ENCODE results near the gene IL17C.

DNA sequence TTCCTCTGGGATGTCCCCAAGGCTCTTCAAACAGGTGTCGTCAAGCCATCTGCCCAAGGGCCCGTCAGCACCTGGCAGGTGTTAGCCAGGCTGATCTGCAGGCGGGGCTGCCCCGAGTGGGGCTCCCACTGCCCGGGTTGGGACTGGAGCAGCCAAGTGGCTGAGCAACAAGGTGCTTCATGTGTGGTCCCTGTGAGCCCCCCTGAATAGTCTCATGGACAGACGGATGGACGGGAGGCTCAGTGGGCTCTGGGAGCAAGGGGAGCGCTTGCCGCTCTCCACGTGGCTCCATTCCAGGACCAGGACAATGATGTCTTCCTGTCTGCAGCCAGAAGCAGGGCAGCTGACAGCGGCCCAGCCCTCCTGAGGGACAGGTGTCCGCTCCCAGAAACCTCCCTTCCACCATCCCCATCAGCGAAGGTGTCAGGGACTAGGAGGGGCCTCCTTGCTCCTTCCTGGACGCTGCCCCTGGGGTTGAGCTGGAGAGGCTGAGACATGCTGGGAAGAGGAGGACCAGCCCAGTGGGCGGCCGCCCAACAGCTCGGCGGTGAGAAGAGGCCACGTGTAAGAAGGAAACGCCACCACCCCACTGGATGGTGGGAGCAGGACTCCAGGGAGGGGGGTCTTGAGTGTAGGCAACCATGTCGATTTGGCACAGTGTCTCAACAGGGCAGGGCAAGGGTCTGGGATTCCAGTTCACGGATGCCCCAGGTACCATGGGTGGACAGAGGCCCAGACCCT lies 38.3 kb downstream of the IL17C start:
- TF ChIP-seq EZH2 (IDR thresholded peaks at IDR 0.05; ENCODE audit: borderline replicate concordance, low read depth, low read length, severe bottlenecking) (no peak), POLR2AphosphoS5 (IDR thresholded peaks at IDR 0.05; ENCODE audit: insufficient read depth, low read depth, low read length) (no peak), GATA2 (IDR thresholded peaks at IDR 0.05; ENCODE audit: insufficient read depth, insufficient read length, low read depth, low read length) (no peak), POLR2A (IDR thresholded peaks at IDR 0.05; ENCODE audit: low read depth, low read length) (no peak)
- TF ChIP-seq, protein P1, sequence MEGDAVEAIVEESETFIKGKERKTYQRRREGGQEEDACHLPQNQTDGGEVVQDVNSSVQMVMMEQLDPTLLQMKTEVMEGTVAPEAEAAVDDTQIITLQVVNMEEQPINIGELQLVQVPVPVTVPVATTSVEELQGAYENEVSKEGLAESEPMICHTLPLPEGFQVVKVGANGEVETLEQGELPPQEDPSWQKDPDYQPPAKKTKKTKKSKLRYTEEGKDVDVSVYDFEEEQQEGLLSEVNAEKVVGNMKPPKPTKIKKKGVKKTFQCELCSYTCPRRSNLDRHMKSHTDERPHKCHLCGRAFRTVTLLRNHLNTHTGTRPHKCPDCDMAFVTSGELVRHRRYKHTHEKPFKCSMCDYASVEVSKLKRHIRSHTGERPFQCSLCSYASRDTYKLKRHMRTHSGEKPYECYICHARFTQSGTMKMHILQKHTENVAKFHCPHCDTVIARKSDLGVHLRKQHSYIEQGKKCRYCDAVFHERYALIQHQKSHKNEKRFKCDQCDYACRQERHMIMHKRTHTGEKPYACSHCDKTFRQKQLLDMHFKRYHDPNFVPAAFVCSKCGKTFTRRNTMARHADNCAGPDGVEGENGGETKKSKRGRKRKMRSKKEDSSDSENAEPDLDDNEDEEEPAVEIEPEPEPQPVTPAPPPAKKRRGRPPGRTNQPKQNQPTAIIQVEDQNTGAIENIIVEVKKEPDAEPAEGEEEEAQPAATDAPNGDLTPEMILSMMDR (IDR thresholded peaks at IDR 0.05; ENCODE audit: extremely low read depth in 1 of 2, insufficient read depth in 1 of 2, low read depth in 1 of 2, low read length in 2 of 2), result no peak

Data from endothelial cell of umbilical vein (primary cell).